Dendritic cell treated with granulocyte-macrophage colony-stimulating factor and Interleukin-4, amounts not matched to agents 40 ng/mL and 50 ng/mL, for 4 days (primary cell): Measurements from ENCODE around the gene HSPA1A.
"Not testable (repeated sequence)": the region's sequence is repeated elsewhere in the genome, so short reads cannot be mapped to it uniquely, and the experiment has no call there.

Experiments used
- H3K27ac Mint-ChIP-seq: one replicate; pipeline ENCODE4 v1.8.0; 2022; ENCODE audit warnings: mild to moderate bottlenecking, mixed read lengths
- H3K27me3 Mint-ChIP-seq: one replicate; pipeline ENCODE4 v1.8.0; 2022; ENCODE audit warnings: mild to moderate bottlenecking, mixed read lengths
- H3K36me3 Mint-ChIP-seq: one replicate; pipeline ENCODE4 v1.8.0; 2022; ENCODE audit warnings: low read depth, mixed read lengths
- H3K4me1 Mint-ChIP-seq: one replicate; pipeline ENCODE4 v1.8.0; 2022; ENCODE audit warnings: low read depth, mixed read lengths
- H3K4me3 Mint-ChIP-seq: one replicate; pipeline ENCODE4 v1.8.0; 2022; ENCODE audit warnings: mild to moderate bottlenecking, moderate library complexity, mixed read lengths
- H3K9me3 Mint-ChIP-seq: one replicate; pipeline ENCODE4 v1.8.0; 2022; ENCODE audit warnings: mixed read lengths
- intact Hi-C: fragments of 100-400 bp; cut with micrococcal nuclease; formaldehyde crosslinking; loops from one replicate; pipeline ENCODE4 v1.15.0; 2022

HSPA1A gene

GRCh38 chr6:31811645-31812044 is 3.7 kb upstream of the HSPA1A start:
- Mint-ChIP-seq H3K9me3 (no peaks in the 10 kb centered on the region), H3K36me3 (peaks cover 10% of the 10 kb centered on the region), H3K4me1 (peaks cover 34% of the 10 kb centered on the region), H3K27me3 (no peaks in the 10 kb centered on the region), H3K4me3 (no peak overlapping the region), H3K27ac (no peak overlapping the region)
- intact Hi-C loops, result no loop called here

- intact Hi-C loops, result no loop called here
- peak overlapping the region; percentile 98 for H3K27ac Mint-ChIP-seq
- H3K4me1 Mint-ChIP-seq, result peaks cover 30% of the 10 kb centered on the region
These were observed 1.9 kb upstream of the HSPA1A start for GRCh38 chr6:31813465-31813849.

GRCh38 chr6:31814677-31815024 is 692 bp upstream of the HSPA1A start:
- intact Hi-C loops, result loop anchor here (2.0 kb wide), 1 partner anchor 20 kb away; the partner anchor contains the start of gene VARS1
- Mint-ChIP-seq H3K27me3 (no peaks in the 10 kb centered on the region), H3K9me3 (no peaks in the 10 kb centered on the region), H3K4me3 (peak overlapping the region; percentile 96), H3K36me3 (peaks cover 29% of the 10 kb centered on the region), H3K4me1 (peaks cover 40% of the 10 kb centered on the region), H3K27ac (peak overlapping the region; percentile 98)

More at GRCh38 chr6:31813465-31813849, 1.9 kb upstream of the HSPA1A start:
- H3K9me3 Mint-ChIP-seq, result no peaks in the 10 kb centered on the region
- H3K36me3 Mint-ChIP-seq, result peaks cover 22% of the 10 kb centered on the region
- H3K27me3 Mint-ChIP-seq, result no peaks in the 10 kb centered on the region
- peak overlapping the region; percentile 96 for H3K4me3 Mint-ChIP-seq

GRCh38 chr6:31817133-31817928 is 2.0 kb downstream of the HSPA1A start:
- intact Hi-C loops, H3K27me3 Mint-ChIP-seq, H3K9me3 Mint-ChIP-seq: not testable (repeated sequence)
- peak overlapping the region; percentile 86 for H3K27ac Mint-ChIP-seq
- peaks cover 42% of the 10 kb centered on the region for H3K36me3 Mint-ChIP-seq
- peaks cover 52% of the 10 kb centered on the region for H3K4me1 Mint-ChIP-seq
- peak overlapping the region; percentile 93 for H3K4me3 Mint-ChIP-seq

- peak overlapping the region; percentile 86 for H3K27ac Mint-ChIP-seq
- H3K27me3 Mint-ChIP-seq, intact Hi-C loops, H3K9me3 Mint-ChIP-seq: not testable (repeated sequence)
- peak overlapping the region; percentile 93 for H3K4me3 Mint-ChIP-seq
- H3K4me1 Mint-ChIP-seq, result peaks cover 48% of the 10 kb centered on the region
- peaks cover 44% of the 10 kb centered on the region for H3K36me3 Mint-ChIP-seq
These were observed 2.7 kb downstream of the HSPA1A start for GRCh38 chr6:31817929-31818511.

- no peaks in the 10 kb centered on the region for H3K27me3 Mint-ChIP-seq
- intact Hi-C loops, result loop anchor here (5.0 kb wide), 1 partner anchor 153 kb away; the partner anchor contains the start of genes CSNK2B and LY6G5B
- H3K36me3 Mint-ChIP-seq, result peaks cover 44% of the 10 kb centered on the region
- no peak overlapping the region for H3K4me3 Mint-ChIP-seq
- no peaks in the 10 kb centered on the region for H3K9me3 Mint-ChIP-seq
- peaks cover 47% of the 10 kb centered on the region for H3K4me1 Mint-ChIP-seq
- no peak overlapping the region for H3K27ac Mint-ChIP-seq
These were observed 4.5 kb downstream of the HSPA1A start for GRCh38 chr6:31819871-31820299.

- intact Hi-C loops, result loop anchor here (5.0 kb wide), 1 partner anchor 153 kb away; the partner anchor contains the start of genes CSNK2B and LY6G5B
- H3K4me1 Mint-ChIP-seq, result peaks cover 49% of the 10 kb centered on the region
- H3K9me3 Mint-ChIP-seq, H3K27me3 Mint-ChIP-seq, H3K4me3 Mint-ChIP-seq: not testable (repeated sequence)
- H3K27ac Mint-ChIP-seq, result peak overlapping the region; percentile 96
- peaks cover 39% of the 10 kb centered on the region for H3K36me3 Mint-ChIP-seq
These were observed 5.1 kb downstream of the HSPA1A start for GRCh38 chr6:31820399-31820798.

GRCh38 chr6:31821301-31822035 is 6.1 kb downstream of the HSPA1A start:
- Mint-ChIP-seq H3K4me1 (peaks cover 58% of the 10 kb centered on the region), H3K9me3 (no peaks in the 10 kb centered on the region), H3K27me3 (no peaks in the 10 kb centered on the region), H3K36me3 (peaks cover 36% of the 10 kb centered on the region), H3K27ac (peak overlapping the region; percentile 96), H3K4me3 (peak overlapping the region; percentile 87)
- intact Hi-C loops, result loop anchor here (5.0 kb wide), 1 partner anchor 154 kb away; the partner anchor contains the start of genes CSNK2B and LY6G5B

GRCh38 chr6:31822036-31822821 is 6.9 kb downstream of the HSPA1A start:
- Mint-ChIP-seq H3K27me3 (no peaks in the 10 kb centered on the region), H3K4me1 (peaks cover 66% of the 10 kb centered on the region), H3K4me3 (peak overlapping the region; percentile 87), H3K9me3 (no peaks in the 10 kb centered on the region), H3K36me3 (peaks cover 34% of the 10 kb centered on the region), H3K27ac (peak overlapping the region; percentile 96)
- intact Hi-C loops, result loop anchor here (5.0 kb wide), 1 partner anchor 155 kb away; the partner anchor contains the start of genes CSNK2B and LY6G5B

- H3K4me1 Mint-ChIP-seq, result peaks cover 61% of the 10 kb centered on the region
- H3K27me3 Mint-ChIP-seq, result not testable (repeated sequence)
- intact Hi-C loops, result loop anchor here (5.0 kb wide), 1 partner anchor 156 kb away; the partner anchor contains the start of genes CSNK2B and LY6G5B
These were observed 8.4 kb downstream of the HSPA1A start for GRCh38 chr6:31823592-31824196.

GRCh38 chr6:31825553-31825952 is 10.2 kb downstream of the HSPA1A start:
- H3K4me3 Mint-ChIP-seq, result no peak overlapping the region
- no peaks in the 10 kb centered on the region for H3K9me3 Mint-ChIP-seq
- H3K36me3 Mint-ChIP-seq, result peaks cover 31% of the 10 kb centered on the region
- peak overlapping the region; percentile 91 for H3K27ac Mint-ChIP-seq
- H3K27me3 Mint-ChIP-seq, result no peaks in the 10 kb centered on the region
- peaks cover 48% of the 10 kb centered on the region for H3K4me1 Mint-ChIP-seq
- intact Hi-C loops, result no loop called here

More at GRCh38 chr6:31823592-31824196, 8.4 kb downstream of the HSPA1A start:
- peak overlapping the region; percentile 96 for H3K27ac Mint-ChIP-seq
- H3K4me3 Mint-ChIP-seq, result peak overlapping the region; percentile 72
- H3K9me3 Mint-ChIP-seq, result not testable (repeated sequence)
- peaks cover 24% of the 10 kb centered on the region for H3K36me3 Mint-ChIP-seq

- Mint-ChIP-seq H3K36me3 (peaks cover 26% of the 10 kb centered on the region), H3K9me3 (no peaks in the 10 kb centered on the region), H3K4me1 (peaks cover 45% of the 10 kb centered on the region), H3K27me3 (no peaks in the 10 kb centered on the region), H3K27ac (peak overlapping the region; percentile 91), H3K4me3 (peak overlapping the region; percentile 90)
- intact Hi-C loops, result no loop called here
These were observed 11.5 kb downstream of the HSPA1A start for GRCh38 chr6:31826793-31827285.
